ENCODE results near the gene DIPK2A. TPM values are rescaled to one million over a fixed set of nuclear protein-coding genes. Genes with fewer than 3 reads are reported as not detected.

DIPK2A gene
- total and polyA plus RNA-seq, 2 of the 13 experiments (the other 11 are each of a cell fraction or from before 2014, with no cell fraction given), result 5.8 to 8.0 TPM

DNA sequence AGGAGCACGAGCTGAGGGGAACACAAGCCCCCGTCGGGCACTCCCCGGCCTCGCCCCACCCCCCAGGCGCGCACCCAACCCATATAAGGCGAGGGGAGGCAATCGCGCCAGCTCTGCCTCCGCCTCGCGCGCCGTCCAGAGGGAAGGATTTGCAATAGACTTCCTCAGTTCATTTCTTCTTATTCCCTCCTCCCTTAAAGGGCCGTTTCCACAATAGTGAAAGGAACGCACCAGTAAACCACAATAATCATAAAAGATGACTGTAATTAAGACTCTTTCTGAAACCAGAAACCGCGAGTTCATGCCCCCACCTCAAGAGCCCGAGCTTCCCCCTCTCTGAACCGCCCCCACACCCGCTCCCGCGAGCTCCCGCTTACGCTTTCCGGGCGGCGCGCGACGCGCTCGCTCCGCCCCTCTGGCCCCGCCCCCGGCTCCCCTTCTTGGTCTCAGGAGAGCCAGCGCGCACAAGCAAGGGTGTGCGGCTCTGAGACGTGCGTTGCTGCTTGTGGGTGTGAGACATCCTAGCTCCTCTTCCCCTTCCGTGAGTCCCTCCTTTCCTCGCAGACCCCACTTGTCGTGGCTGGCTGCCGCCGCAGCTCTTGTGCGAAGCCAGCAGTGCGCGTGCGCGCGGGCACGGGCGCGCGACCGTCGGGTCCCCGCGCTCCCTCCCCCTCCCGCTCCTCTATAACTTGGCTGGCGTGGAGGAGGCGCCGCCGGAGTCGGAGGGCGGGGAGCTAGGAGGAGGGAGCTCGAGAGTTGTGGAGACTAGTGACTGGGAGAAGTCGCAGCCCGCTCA lies at the start of gene DIPK2A (continued):
- TF ChIP-seq, protein P1, sequence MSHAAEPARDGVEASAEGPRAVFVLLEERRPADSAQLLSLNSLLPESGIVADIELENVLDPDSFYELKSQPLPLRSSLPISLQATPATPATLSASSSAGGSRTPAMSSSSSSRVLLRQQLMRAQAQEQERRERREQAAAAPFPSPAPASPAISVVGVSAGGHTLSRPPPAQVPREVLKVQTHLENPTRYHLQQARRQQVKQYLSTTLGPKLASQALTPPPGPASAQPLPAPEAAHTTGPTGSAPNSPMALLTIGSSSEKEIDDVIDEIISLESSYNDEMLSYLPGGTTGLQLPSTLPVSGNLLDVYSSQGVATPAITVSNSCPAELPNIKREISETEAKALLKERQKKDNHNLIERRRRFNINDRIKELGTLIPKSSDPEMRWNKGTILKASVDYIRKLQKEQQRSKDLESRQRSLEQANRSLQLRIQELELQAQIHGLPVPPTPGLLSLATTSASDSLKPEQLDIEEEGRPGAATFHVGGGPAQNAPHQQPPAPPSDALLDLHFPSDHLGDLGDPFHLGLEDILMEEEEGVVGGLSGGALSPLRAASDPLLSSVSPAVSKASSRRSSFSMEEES (CRISPR knock-in tag; IDR thresholded peaks at IDR 0.05), result no peak
- TF ChIP-seq ZNF20 (CRISPR knock-in tag; IDR thresholded peaks at IDR 0.05), result no peak
- TF ChIP-seq SUZ12 (IDR thresholded peaks at IDR 0.05; ENCODE audit: low read depth, low read length), result no peak
- TF ChIP-seq KDM5A (IDR thresholded peaks at IDR 0.05; ENCODE audit: borderline replicate concordance, low read length), result no peak
- no peak for TF ChIP-seq ZNF331 (CRISPR knock-in tag; IDR thresholded peaks at IDR 0.05)
- TF ChIP-seq ZNF383 (CRISPR knock-in tag; IDR thresholded peaks at IDR 0.05; ENCODE audit: borderline replicate concordance), result no peak
- TF ChIP-seq ZNF292 (CRISPR knock-in tag; IDR thresholded peaks at IDR 0.05; ENCODE audit: borderline replicate concordance, low read depth), result no peak
- TF ChIP-seq, protein P2, sequence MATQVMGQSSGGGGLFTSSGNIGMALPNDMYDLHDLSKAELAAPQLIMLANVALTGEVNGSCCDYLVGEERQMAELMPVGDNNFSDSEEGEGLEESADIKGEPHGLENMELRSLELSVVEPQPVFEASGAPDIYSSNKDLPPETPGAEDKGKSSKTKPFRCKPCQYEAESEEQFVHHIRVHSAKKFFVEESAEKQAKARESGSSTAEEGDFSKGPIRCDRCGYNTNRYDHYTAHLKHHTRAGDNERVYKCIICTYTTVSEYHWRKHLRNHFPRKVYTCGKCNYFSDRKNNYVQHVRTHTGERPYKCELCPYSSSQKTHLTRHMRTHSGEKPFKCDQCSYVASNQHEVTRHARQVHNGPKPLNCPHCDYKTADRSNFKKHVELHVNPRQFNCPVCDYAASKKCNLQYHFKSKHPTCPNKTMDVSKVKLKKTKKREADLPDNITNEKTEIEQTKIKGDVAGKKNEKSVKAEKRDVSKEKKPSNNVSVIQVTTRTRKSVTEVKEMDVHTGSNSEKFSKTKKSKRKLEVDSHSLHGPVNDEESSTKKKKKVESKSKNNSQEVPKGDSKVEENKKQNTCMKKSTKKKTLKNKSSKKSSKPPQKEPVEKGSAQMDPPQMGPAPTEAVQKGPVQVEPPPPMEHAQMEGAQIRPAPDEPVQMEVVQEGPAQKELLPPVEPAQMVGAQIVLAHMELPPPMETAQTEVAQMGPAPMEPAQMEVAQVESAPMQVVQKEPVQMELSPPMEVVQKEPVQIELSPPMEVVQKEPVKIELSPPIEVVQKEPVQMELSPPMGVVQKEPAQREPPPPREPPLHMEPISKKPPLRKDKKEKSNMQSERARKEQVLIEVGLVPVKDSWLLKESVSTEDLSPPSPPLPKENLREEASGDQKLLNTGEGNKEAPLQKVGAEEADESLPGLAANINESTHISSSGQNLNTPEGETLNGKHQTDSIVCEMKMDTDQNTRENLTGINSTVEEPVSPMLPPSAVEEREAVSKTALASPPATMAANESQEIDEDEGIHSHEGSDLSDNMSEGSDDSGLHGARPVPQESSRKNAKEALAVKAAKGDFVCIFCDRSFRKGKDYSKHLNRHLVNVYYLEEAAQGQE (IDR thresholded peaks at IDR 0.05; ENCODE audit: borderline replicate concordance in 1 of 2, low read depth in 1 of 2, low read length in 2 of 2), result 0 out of 4 replicates have a peak, but pooled peaks of 1 of the 2 experiments have one; percentile 5
- TF ChIP-seq, protein P3, sequence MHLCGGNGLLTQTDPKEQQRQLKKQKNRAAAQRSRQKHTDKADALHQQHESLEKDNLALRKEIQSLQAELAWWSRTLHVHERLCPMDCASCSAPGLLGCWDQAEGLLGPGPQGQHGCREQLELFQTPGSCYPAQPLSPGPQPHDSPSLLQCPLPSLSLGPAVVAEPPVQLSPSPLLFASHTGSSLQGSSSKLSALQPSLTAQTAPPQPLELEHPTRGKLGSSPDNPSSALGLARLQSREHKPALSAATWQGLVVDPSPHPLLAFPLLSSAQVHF (CRISPR knock-in tag; IDR thresholded peaks at IDR 0.05), result no peak
- TF ChIP-seq, protein P4, sequence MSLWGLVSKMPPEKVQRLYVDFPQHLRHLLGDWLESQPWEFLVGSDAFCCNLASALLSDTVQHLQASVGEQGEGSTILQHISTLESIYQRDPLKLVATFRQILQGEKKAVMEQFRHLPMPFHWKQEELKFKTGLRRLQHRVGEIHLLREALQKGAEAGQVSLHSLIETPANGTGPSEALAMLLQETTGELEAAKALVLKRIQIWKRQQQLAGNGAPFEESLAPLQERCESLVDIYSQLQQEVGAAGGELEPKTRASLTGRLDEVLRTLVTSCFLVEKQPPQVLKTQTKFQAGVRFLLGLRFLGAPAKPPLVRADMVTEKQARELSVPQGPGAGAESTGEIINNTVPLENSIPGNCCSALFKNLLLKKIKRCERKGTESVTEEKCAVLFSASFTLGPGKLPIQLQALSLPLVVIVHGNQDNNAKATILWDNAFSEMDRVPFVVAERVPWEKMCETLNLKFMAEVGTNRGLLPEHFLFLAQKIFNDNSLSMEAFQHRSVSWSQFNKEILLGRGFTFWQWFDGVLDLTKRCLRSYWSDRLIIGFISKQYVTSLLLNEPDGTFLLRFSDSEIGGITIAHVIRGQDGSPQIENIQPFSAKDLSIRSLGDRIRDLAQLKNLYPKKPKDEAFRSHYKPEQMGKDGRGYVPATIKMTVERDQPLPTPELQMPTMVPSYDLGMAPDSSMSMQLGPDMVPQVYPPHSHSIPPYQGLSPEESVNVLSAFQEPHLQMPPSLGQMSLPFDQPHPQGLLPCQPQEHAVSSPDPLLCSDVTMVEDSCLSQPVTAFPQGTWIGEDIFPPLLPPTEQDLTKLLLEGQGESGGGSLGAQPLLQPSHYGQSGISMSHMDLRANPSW (CRISPR knock-in tag; IDR thresholded peaks at IDR 0.05; ENCODE audit: borderline replicate concordance), result no peak
- TF ChIP-seq POLR2G (IDR thresholded peaks at IDR 0.05; ENCODE audit: low read depth, low read length), result peak; percentile 66
- no peak for TF ChIP-seq ZNF678 (CRISPR knock-in tag; IDR thresholded peaks at IDR 0.05)
- TF ChIP-seq ZNF75D (CRISPR knock-in tag; IDR thresholded peaks at IDR 0.05; ENCODE audit: borderline replicate concordance), result no peak
- no peak for TF ChIP-seq DPF2 (CRISPR knock-in tag; IDR thresholded peaks at IDR 0.05; ENCODE audit: borderline replicate concordance, low read depth)
- TF ChIP-seq ZNF720 (CRISPR knock-in tag; IDR thresholded peaks at IDR 0.05), result no peak
- no peak for TF ChIP-seq CCDC6 (CRISPR knock-in tag; IDR thresholded peaks at IDR 0.05)
- no peak for TF ChIP-seq EZH2 (conservative IDR thresholded peaks at IDR 0.05; ENCODE audit: low read depth, low read length)
- peak; percentile 37; the same call in 1 of the 2 replicates for TF ChIP-seq SALL1 (CRISPR knock-in tag; IDR thresholded peaks at IDR 0.05)
- TF ChIP-seq ZNF136 (CRISPR knock-in tag; IDR thresholded peaks at IDR 0.05; ENCODE audit: low read depth), result no peak
- TF ChIP-seq SAP130 (CRISPR knock-in tag; IDR thresholded peaks at IDR 0.05; ENCODE audit: low read depth), result peak; percentile 12
- TF ChIP-seq RBFOX2 (IDR thresholded peaks at IDR 0.05; ENCODE audit: low read depth, low read length), result peak; percentile 78

All from HepG2 (cell line).